HAP-1 (cell line): ENCODE results near the gene EIF4G3.
"Not testable (repeated sequence)": the region's sequence is repeated elsewhere in the genome, so short reads cannot be mapped to it uniquely, and the experiment has no call there.

ENCODE experiments used
- DNase-seq, 2 experiments: peaks; one replicate each; pipeline ENCODE4 v3.0.0-alpha.2; 2016 to 2020; ENCODE audit warnings: low spot score in 2 of 2
- H3K27me3 ChIP-seq: fragments of 250-450 bp; sonication (Bioruptor Pico); 2 replicates; pipeline ENCODE4 v1.5.1; 2020; ENCODE audit warnings: low read depth, mild to moderate bottlenecking, moderate library complexity
- H3K36me3 ChIP-seq: fragments of 250-450 bp; sonication (Bioruptor Pico); replicated peaks from 2 replicates; pipeline ENCODE4 v1.5.1; 2020; ENCODE audit warnings: mild to moderate bottlenecking
- H3K4me1 ChIP-seq: fragments of 250-450 bp; sonication (Bioruptor Pico); 2 replicates; pipeline ENCODE4 v1.5.1; 2020; ENCODE audit warnings: mild to moderate bottlenecking
- H3K4me3 ChIP-seq: fragments of 250-450 bp; sonication (Bioruptor Pico); 2 replicates; pipeline ENCODE4 v1.5.1; 2020; ENCODE audit warnings: mild to moderate bottlenecking, moderate library complexity
- H3K9me3 ChIP-seq: fragments of 250-450 bp; sonication (Bioruptor Pico); 2 replicates; pipeline ENCODE4 v1.5.1; 2020; ENCODE audit warnings: mild to moderate bottlenecking, moderate library complexity
- in situ Hi-C: fragments of 300-500 bp; cut with MboI; formaldehyde crosslinking; loops from 3 replicates; pipeline ENCODE4 v1.14.3; 2020; ENCODE audit warnings: low sequenced_read_pairs, inconsistent platforms, mixed read lengths

Gene EIF4G3

GRCh38 chr1:20868263-20868662 is 308.4 kb downstream of the EIF4G3 start:
- in situ Hi-C loops, result no loop called here
- no peak overlapping the region for H3K4me3 ChIP-seq
- H3K27me3 ChIP-seq, result no peaks in the 10 kb centered on the region
- no peaks in the 10 kb centered on the region for H3K9me3 ChIP-seq
- DNase-seq, result no peak
- peaks cover 14% of the 10 kb centered on the region for H3K36me3 ChIP-seq
- peaks cover 7% of the 10 kb centered on the region; the same call in 1 of the 2 replicates for H3K4me1 ChIP-seq

GRCh38 chr1:20867847-20868246 is 308.9 kb downstream of the EIF4G3 start:
- DNase-seq, result no peak

DNA sequence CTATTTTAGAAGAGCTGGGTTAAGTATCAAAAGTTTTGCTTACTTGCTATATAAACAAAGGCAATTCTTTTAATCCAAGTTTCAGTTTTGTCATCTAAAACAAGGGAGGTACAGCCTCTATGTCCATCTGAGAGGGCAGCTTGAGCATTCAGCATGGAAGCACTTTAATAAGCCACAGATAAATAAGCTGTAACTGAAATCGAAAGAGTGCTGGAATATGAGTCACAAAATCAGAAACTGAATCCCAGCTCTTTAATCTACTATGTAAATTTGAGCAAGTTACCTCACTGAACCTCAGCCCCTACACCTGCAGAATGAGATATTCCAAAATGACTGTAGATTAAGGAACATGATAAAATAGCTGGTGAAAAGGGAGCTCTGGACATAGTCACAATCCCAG is 309.6 kb downstream of the EIF4G3 start:
- no peaks in the 10 kb centered on the region for H3K9me3 ChIP-seq
- H3K4me1 ChIP-seq, result peaks cover 7% of the 10 kb centered on the region; the same call in 1 of the 2 replicates
- no peaks in the 10 kb centered on the region for H3K27me3 ChIP-seq
- in situ Hi-C loops, result no loop called here
- no peak overlapping the region for H3K4me3 ChIP-seq
- no peak for DNase-seq
- peaks cover 19% of the 10 kb centered on the region for H3K36me3 ChIP-seq

More at GRCh38 chr1:20867847-20868246, 308.9 kb downstream of the EIF4G3 start:
- no peak overlapping the region for H3K4me3 ChIP-seq
- peaks cover 15% of the 10 kb centered on the region for H3K36me3 ChIP-seq
- H3K4me1 ChIP-seq, result peaks cover 7% of the 10 kb centered on the region; the same call in 1 of the 2 replicates
- no peaks in the 10 kb centered on the region for H3K27me3 ChIP-seq
- no peaks in the 10 kb centered on the region for H3K9me3 ChIP-seq
- in situ Hi-C loops, result no loop called here

DNA sequence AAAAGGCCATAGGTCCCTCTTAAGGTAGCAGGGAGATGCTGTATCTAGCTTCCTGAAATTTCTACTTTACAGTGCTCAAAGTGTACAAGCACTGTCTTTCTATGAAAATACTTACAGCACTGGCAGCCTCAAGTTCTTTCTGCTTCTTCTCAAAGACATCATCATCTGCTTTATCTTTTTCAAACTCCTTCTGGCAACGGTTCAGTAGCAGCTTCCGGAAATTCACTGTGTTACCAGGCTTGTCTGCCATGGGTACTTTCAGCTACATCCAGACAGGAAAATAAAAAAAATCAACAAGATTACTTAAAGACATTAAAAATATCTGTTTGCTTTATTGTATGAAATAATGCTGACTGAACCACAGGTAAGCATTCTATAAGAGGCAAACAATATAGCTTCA is 311.7 kb downstream of the EIF4G3 start:
- Histone ChIP-seq H3K4me1 (peaks cover 7% of the 10 kb centered on the region; the same call in 1 of the 2 replicates), H3K27me3 (no peaks in the 10 kb centered on the region), H3K4me3 (no peak overlapping the region), H3K36me3 (peaks cover 36% of the 10 kb centered on the region), H3K9me3 (no peaks in the 10 kb centered on the region)
- no peak for DNase-seq
- in situ Hi-C loops, result no loop called here

DNA sequence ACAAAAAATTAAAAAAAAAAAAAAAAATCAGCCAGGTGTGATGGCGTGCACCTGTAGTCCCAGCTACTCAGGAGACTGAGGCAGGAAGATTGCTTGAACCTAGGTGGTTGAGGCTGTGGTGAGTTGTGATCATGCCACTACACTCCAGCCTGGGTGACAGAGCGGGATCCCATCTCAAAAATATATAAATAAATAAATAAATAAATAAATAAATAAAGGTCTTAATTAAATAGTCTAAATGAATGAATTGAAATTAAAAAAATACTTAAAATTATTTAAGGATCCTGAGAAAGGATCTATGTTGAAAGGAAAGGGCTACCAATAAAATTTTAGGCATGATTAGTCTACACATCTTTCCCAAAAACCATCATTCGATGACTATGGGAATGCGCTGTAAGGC is 322.2 kb downstream of the EIF4G3 start:
- no peaks in the 10 kb centered on the region for H3K27me3 ChIP-seq
- DNase-seq, result no peak
- H3K4me3 ChIP-seq, result no peak overlapping the region
- H3K36me3 ChIP-seq, result peaks cover 60% of the 10 kb centered on the region
- no peaks in the 10 kb centered on the region for H3K4me1 ChIP-seq
- in situ Hi-C loops, result no loop called here
- no peaks in the 10 kb centered on the region for H3K9me3 ChIP-seq

DNA sequence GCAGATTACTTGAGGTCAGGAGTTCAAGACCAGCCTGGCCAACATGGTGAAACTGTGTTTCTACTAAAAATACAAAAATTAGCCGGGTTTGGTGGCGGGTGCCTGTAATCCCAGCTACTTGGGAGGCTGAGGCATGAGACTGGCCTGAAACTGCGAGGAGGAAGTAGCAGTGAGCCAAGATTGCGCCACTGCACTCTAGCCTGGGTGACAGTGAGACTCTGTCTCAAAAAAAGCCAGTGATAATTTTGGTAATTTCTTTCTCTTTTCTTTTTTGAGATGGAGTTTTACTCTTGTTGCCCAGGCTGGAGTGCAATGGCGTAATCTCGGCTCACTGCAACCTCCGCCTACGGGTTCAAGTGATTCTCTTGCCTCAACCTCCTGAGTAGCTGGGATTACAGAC is 324.9 kb downstream of the EIF4G3 start:
- in situ Hi-C loops, result not testable (repeated sequence)
- peaks cover 60% of the 10 kb centered on the region for H3K36me3 ChIP-seq

GRCh38 chr1:20850021-20850420 is 326.7 kb downstream of the EIF4G3 start:
- Histone ChIP-seq H3K36me3 (peaks cover 54% of the 10 kb centered on the region), H3K9me3 (no peaks in the 10 kb centered on the region), H3K4me3 (no peak overlapping the region), H3K27me3 (no peaks in the 10 kb centered on the region), H3K4me1 (no peaks in the 10 kb centered on the region)
- in situ Hi-C loops, result no loop called here
- no peak for DNase-seq

More for the DNA sequence above, 324.9 kb downstream of the EIF4G3 start:
- H3K27me3 ChIP-seq, DNase-seq, H3K4me3 ChIP-seq, H3K9me3 ChIP-seq, H3K4me1 ChIP-seq: not testable (repeated sequence)

GRCh38 chr1:20849100-20849499 is 327.6 kb downstream of the EIF4G3 start:
- Histone ChIP-seq H3K36me3 (peaks cover 54% of the 10 kb centered on the region), H3K4me1 (no peaks in the 10 kb centered on the region), H3K27me3 (no peaks in the 10 kb centered on the region), H3K9me3 (no peaks in the 10 kb centered on the region), H3K4me3 (no peak overlapping the region)
- in situ Hi-C loops, result no loop called here
- DNase-seq, result no peak

DNA sequence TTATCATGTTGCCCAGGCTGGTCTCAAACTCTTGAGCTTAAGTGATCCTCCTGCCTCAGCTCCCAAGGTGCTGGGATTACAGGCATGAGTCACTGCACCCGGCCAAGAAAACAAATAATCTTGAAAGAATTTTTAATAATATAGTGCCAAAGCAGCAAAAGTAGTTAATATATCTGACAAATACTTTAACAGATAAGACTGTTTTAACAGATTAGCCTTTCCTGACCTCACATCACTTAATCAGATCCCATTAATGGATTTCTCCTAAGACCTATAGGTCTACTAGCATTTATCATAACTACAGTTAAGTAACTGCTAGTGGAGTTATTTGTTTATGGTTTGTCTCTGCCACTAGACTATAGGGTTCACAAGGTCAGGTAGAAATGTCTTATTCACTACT is 328.5 kb downstream of the EIF4G3 start:
- Histone ChIP-seq H3K36me3 (peaks cover 48% of the 10 kb centered on the region), H3K9me3 (no peaks in the 10 kb centered on the region), H3K4me1 (no peaks in the 10 kb centered on the region), H3K27me3 (no peaks in the 10 kb centered on the region), H3K4me3 (no peak overlapping the region)
- in situ Hi-C loops, result no loop called here
- DNase-seq, result no peak

- DNase-seq, result no peak
- in situ Hi-C loops, result no loop called here
- H3K9me3 ChIP-seq, result no peaks in the 10 kb centered on the region
- peaks cover 43% of the 10 kb centered on the region for H3K36me3 ChIP-seq
- no peak overlapping the region for H3K4me3 ChIP-seq
- H3K4me1 ChIP-seq, result peaks cover under 1% of the 10 kb centered on the region; the same call in 1 of the 2 replicates
- no peaks in the 10 kb centered on the region for H3K27me3 ChIP-seq
These were observed 329.1 kb downstream of the EIF4G3 start for GRCh38 chr1:20847611-20848080.

- Histone ChIP-seq H3K4me1 (peaks cover 9% of the 10 kb centered on the region), H3K36me3 (peaks cover 41% of the 10 kb centered on the region), H3K4me3 (no peak overlapping the region), H3K9me3 (no peaks in the 10 kb centered on the region), H3K27me3 (no peaks in the 10 kb centered on the region)
- no peak for DNase-seq
- in situ Hi-C loops, result no loop called here
These were observed 330.0 kb downstream of the EIF4G3 start for GRCh38 chr1:20846461-20847374.

GRCh38 chr1:20840731-20841130 is 336.0 kb downstream of the EIF4G3 start:
- Histone ChIP-seq H3K9me3 (no peaks in the 10 kb centered on the region), H3K4me3 (no peak overlapping the region), H3K36me3 (peaks cover 17% of the 10 kb centered on the region), H3K4me1 (peaks cover 12% of the 10 kb centered on the region), H3K27me3 (no peaks in the 10 kb centered on the region)
- DNase-seq, result no peak
- in situ Hi-C loops, result no loop called here

- peaks cover 13% of the 10 kb centered on the region for H3K36me3 ChIP-seq
- no peak for DNase-seq
- in situ Hi-C loops, result no loop called here
- peaks cover 12% of the 10 kb centered on the region for H3K4me1 ChIP-seq
- H3K4me3 ChIP-seq, result no peak overlapping the region
- no peaks in the 10 kb centered on the region for H3K27me3 ChIP-seq
- no peaks in the 10 kb centered on the region for H3K9me3 ChIP-seq
These were observed 339.0 kb downstream of the EIF4G3 start for GRCh38 chr1:20837554-20838192.

DNA sequence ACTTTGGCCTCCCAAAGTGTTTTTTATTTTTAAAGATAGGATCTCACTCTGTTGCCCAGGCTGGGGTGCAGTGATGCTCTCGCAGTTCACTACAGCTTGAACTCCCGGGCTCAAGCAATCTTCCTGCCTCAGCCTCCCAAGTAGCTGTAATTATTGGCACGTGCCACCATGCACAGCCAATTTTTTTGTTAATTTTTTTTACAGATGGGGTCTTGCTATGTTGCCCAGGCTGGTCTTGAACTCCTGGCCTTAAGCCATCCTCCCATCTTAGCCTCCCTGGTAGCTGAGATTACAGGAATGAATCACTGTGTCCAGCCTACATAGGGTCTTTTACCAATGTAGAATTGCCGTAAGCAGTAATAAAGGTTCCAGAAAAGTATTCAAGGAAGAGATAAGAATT is 340.5 kb downstream of the EIF4G3 start:
- no peak for DNase-seq
- no peaks in the 10 kb centered on the region for H3K4me1 ChIP-seq
- in situ Hi-C loops, result no loop called here
- H3K4me3 ChIP-seq, result no peak overlapping the region
- H3K36me3 ChIP-seq, result peaks cover 13% of the 10 kb centered on the region
- H3K27me3 ChIP-seq, result no peaks in the 10 kb centered on the region
- H3K9me3 ChIP-seq, result no peaks in the 10 kb centered on the region
